ENCODE data around the gene TENT5A.

Gene TENT5A

GRCh38 chr6:81752084-81752920 lies at the start of gene TENT5A:
TENT5A (minus strand) TSS chr6:81752681; CDS start chr6:81752141, 540 bp downstream.
- H3K4me3 ChIP-seq (ENCODE audit: low read depth, low read length) = peak within 1 kb of the TSS; percentile 96
- peak within 1 kb of the TSS; percentile 92 for H2AFZ ChIP-seq
- H3K27ac ChIP-seq = peak within 1 kb of the TSS; percentile 95
- no peaks in the 10 kb centered on the region for H3K27me3 ChIP-seq (ENCODE audit: control insufficient read depth, insufficient read depth, low read length)
- peak within 1 kb of the TSS; percentile 97 for H3K4me2 ChIP-seq (ENCODE audit: low read length)
- H3K79me2 ChIP-seq = peaks cover 12% of the 10 kb centered on the region
- peak within 1 kb of the TSS; percentile 75 for H3K9ac ChIP-seq
- H3K9me3 ChIP-seq (ENCODE audit: control insufficient read depth, low read length) = no peaks in the 10 kb centered on the region
- peak; percentile 5 for TF ChIP-seq CTCF (IDR thresholded peaks at IDR 0.05)
- H3K4me1 ChIP-seq = peaks cover 9% of the 10 kb centered on the region
- no peaks in the 10 kb centered on the region for H3K36me3 ChIP-seq (ENCODE audit: control insufficient read depth, insufficient read depth, low read length)

- Histone ChIP-seq H3K4me3 (ENCODE audit: low read depth, low read length) (no peak overlapping the region), H3K27ac (no peak overlapping the region), H3K79me2 (no peaks in the 10 kb centered on the region), H3K9ac (no peak overlapping the region), H3K36me3 (ENCODE audit: control insufficient read depth, insufficient read depth, low read length) (no peaks in the 10 kb centered on the region), H3K4me2 (ENCODE audit: low read length) (no peak overlapping the region), H2AFZ (no peak overlapping the region), H3K4me1 (no peaks in the 10 kb centered on the region), H3K9me3 (ENCODE audit: control insufficient read depth, low read length) (no peaks in the 10 kb centered on the region), H3K27me3 (ENCODE audit: control insufficient read depth, insufficient read depth, low read length) (no peaks in the 10 kb centered on the region)
- TF ChIP-seq CTCF (IDR thresholded peaks at IDR 0.05) = no peak
Observed at GRCh38 chr6:81801489-81801888, 49.0 kb upstream of the TENT5A start.

GRCh38 chr6:81800666-81801065 lies 48.2 kb upstream of the TENT5A start:
- Histone ChIP-seq H3K9ac (no peak overlapping the region), H2AFZ (no peak overlapping the region), H3K4me3 (ENCODE audit: low read depth, low read length) (no peak overlapping the region), H3K79me2 (no peaks in the 10 kb centered on the region), H3K4me2 (ENCODE audit: low read length) (no peak overlapping the region), H3K36me3 (ENCODE audit: control insufficient read depth, insufficient read depth, low read length) (no peaks in the 10 kb centered on the region), H3K27me3 (ENCODE audit: control insufficient read depth, insufficient read depth, low read length) (no peaks in the 10 kb centered on the region), H3K4me1 (no peaks in the 10 kb centered on the region), H3K9me3 (ENCODE audit: control insufficient read depth, low read length) (no peaks in the 10 kb centered on the region), H3K27ac (no peak overlapping the region)
- TF ChIP-seq CTCF (IDR thresholded peaks at IDR 0.05) = no peak

DNA sequence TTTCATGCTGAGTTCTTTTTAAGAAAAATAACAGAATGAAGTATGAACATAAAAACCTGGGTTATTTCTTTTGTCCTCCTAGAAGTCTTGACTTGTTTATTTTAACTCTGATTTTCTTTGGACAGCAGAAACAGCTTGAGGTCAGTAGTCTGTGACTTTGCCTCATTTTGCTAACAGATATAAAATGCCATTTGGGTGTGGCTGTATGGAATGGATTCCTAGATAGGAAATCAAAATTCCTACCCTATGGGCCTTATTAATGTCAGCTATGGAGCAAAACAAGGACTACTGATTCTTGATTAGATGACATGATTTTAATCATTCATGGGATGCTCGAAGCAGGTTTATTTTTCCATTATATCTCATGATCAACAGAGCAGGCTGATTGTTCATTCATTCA lies 46.8 kb upstream of the TENT5A start:
- no peak overlapping the region for H3K4me2 ChIP-seq (ENCODE audit: low read length)
- H3K36me3 ChIP-seq (ENCODE audit: control insufficient read depth, insufficient read depth, low read length) = no peaks in the 10 kb centered on the region
- no peak overlapping the region for H2AFZ ChIP-seq
- no peaks in the 10 kb centered on the region for H3K79me2 ChIP-seq
- no peak overlapping the region for H3K9ac ChIP-seq
- no peak overlapping the region for H3K27ac ChIP-seq
- no peaks in the 10 kb centered on the region for H3K9me3 ChIP-seq (ENCODE audit: control insufficient read depth, low read length)
- no peak overlapping the region for H3K4me3 ChIP-seq (ENCODE audit: low read depth, low read length)
- H3K27me3 ChIP-seq (ENCODE audit: control insufficient read depth, insufficient read depth, low read length) = no peaks in the 10 kb centered on the region
- H3K4me1 ChIP-seq = no peaks in the 10 kb centered on the region
- no peak for TF ChIP-seq CTCF (IDR thresholded peaks at IDR 0.05)

DNA sequence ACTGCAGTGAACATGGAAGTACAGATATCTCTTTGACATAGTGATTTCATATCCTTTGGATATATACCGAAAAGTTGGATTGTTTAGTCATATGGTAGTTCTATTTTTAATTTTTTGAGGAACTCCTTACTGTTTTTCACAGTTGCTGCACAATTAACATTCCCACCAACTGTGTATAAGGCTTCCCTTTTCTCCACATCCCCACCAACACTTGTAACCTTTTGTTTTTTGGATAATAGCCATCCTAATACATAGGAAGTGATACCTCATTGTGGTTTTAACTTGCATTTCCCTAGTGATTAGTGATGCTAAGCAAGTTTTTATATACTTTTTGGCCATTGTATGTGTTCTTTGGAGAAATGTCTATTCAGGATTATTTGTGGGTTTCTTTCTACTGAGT lies 45.1 kb upstream of the TENT5A start:
- no peak overlapping the region for H3K27ac ChIP-seq
- TF ChIP-seq CTCF (IDR thresholded peaks at IDR 0.05) = no peak
- H3K36me3 ChIP-seq (ENCODE audit: control insufficient read depth, insufficient read depth, low read length) = no peaks in the 10 kb centered on the region
- no peak overlapping the region for H3K9ac ChIP-seq
- H3K4me2 ChIP-seq (ENCODE audit: low read length) = no peak overlapping the region
- no peaks in the 10 kb centered on the region for H3K9me3 ChIP-seq (ENCODE audit: control insufficient read depth, low read length)
- no peak overlapping the region for H2AFZ ChIP-seq
- no peaks in the 10 kb centered on the region for H3K4me1 ChIP-seq
- H3K27me3 ChIP-seq (ENCODE audit: control insufficient read depth, insufficient read depth, low read length) = no peaks in the 10 kb centered on the region
- H3K79me2 ChIP-seq = no peaks in the 10 kb centered on the region
- no peak overlapping the region for H3K4me3 ChIP-seq (ENCODE audit: low read depth, low read length)

Measured in parathyroid adenoma (tissue), 2 donors.